Inferior parietal cortex (tissue), 1 donor: ENCODE measurements around the gene TBCC.

Experiments used
- DNase-seq: peaks from one replicate; pipeline ENCODE4 v3.0.0-alpha.2; 2016; ENCODE audit errors: extremely low spot score

The TBCC gene

GRCh38 chr6:42771741-42772100 is 25.8 kb upstream of the TBCC start:
- no peak for DNase-seq

GRCh38 chr6:42769836-42770235 is 23.9 kb upstream of the TBCC start:
- DNase-seq, result no peak

DNA sequence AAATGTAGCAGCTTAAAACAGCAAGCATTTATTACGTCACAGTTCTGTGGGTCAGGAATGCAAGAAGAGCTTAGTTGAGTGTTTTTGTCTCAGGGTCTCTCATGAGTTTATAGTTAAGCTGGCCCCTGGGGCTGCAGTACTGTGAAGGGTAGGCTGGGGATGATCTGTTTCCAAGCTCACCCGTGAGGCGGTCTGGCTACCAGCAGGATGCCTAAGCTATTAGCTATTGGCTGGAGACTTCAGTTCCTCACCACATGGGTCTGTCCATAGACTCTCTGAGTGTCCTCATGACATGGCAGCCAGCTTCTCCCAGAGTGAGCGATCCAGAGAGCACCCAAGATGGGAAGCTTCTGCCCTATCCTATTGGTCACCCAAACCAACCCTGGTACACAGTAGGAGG is 23.1 kb upstream of the TBCC start:
- no peak for DNase-seq

- no peak for DNase-seq
These were observed 20.3 kb upstream of the TBCC start for GRCh38 chr6:42766163-42766670.

GRCh38 chr6:42764911-42765648 is 19.2 kb upstream of the TBCC start:
- no peak for DNase-seq

DNA sequence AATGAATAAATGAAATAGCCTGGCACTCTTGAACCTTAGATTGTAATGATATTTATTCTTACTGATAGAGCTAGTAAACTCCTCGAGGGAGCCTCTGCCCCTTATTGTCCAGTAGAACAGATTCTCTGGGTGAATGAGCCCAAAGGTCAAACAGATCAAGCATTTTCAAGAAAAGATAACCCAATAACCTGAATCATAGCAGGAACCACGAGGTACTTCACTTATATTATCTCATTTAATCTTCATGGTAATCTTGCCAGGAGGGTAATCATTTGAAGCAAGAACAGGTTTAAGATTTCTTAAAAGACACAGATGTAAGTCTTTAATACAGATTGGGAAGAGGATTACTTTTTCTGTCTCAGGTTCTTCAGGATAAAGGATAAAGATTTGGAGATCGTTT is 17.0 kb upstream of the TBCC start:
- DNase-seq, result no peak

DNA sequence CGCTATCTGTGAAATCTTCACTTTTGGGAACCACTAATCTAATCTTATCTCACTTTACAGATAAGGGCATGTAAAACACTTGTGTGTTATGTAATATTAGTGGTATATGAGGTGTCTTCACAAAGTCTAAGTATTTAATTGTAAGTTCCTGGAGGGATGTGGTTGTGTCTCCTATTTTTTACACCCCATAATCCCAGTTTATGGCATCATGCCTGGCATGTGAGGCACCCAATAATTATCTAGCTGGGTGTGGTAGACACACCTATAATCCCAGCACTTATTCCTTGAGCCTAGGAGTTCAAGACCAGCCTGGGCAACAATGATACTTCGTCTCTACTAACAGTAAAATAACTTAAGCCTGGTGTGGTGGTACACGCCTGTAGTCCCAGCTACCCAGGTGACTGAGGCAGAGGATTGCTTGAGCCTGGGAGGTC is 16.5 kb upstream of the TBCC start:
- no peak for DNase-seq

DNA sequence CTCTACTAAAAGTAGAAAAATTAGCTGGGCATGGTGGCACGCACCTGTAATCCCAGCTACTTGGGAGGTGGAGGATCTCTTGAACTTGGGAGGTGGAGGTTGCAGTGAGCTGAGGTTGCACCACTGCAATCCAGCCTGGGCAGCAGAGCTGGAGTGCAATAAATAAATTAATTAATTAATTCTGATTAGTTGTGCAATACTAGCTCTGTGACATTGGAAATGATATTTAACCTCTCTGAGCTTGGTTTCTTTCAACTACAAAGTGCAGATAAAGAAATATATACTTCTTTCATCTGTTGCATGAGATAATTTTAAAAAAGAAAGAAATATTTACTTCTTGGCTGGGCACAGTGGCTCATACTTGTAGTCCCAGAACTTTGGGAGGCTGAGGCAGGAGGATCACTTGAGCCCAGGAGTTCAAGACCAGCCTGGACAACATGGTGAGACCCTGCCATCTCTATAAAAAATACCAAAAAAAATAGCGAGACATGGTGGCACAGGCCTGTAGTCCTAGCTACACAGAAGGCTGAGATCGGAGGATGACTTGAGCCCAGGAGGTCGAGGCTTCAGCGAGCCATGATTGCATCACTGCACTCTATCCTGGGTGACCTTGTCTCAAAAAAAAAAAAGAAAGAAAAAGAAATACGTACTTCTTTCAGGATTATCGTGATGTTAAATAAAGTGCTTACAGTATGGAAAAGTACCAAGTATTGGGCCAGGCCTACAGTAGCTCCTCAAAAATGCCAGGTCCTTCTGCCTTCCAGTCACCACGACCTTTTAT is 15.6 kb upstream of the TBCC start:
- no peak for DNase-seq

DNA sequence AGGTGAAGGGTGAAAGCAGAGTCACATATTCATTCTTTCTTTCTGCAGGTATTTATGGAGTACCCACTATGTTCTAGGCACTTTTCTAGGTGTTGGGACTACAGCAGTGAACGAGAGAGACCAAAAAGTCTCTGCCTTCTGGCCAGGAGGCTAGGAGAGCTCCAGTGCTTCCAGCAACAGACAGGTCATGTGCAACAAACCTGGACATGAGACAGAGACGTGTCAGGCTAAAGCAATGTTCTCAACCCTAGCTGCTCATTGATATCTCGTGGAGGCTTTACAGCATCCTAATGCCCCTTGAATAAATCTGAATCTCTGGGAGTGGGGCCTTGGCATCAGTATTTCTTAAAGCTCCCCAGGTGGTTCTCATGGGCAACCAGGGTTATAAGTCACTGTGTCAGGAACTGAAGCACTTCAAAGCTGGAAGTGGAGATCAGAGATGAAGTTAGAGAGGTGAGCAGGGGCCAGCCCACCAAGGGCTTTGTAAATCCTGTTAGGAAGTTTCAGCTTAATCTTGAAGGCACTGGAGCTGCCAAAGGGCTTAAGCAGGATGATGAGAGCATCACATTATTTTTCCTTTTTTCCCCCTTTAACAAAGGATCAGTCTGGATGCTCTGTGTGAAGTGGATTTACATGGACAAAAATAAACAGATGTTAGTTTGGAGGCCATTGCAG is 13.0 kb upstream of the TBCC start:
- DNase-seq, result no peak

DNA sequence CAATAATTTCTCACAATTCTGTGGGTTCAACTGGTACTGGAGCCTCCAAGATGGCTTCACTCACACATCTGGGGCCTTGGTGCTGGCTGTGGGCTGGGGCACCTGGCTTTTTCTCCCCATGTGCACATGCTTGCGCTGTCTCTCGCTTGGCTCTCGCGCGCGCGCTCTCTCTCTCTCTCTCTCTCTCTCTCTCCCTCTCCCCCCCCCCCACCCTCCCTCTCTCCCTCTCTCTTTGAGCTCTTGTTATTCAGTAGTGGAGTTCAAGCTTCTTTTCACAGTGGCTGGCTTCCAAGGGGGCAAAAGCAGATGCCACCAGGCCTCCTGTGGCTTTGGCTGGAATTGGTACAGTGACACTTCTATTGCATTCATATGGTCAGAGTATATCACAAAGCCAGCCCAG is 10.8 kb upstream of the TBCC start:
- no peak for DNase-seq

DNA sequence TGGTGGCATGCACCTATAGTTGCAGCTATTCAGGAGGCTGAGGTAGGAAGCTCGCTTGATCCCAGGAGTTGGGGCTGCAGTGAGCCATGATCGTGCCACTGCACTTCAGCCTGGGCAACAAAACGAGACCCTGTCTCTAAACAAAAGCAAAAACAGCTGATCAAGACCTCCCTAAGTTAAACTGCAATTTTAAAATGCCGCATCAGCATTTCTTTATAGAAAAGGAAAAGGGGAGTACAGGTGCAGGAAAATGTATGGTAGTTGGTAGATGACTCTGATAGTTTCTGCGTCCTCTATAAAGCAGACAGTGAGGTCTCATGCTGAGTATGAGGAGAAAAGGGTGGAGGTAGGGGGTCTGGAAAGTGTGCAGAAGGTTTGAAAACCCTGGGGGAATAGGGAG is 8.9 kb upstream of the TBCC start:
- no peak for DNase-seq

- no peak for DNase-seq
These were observed 5.2 kb upstream of the TBCC start for GRCh38 chr6:42751055-42751454.

DNA sequence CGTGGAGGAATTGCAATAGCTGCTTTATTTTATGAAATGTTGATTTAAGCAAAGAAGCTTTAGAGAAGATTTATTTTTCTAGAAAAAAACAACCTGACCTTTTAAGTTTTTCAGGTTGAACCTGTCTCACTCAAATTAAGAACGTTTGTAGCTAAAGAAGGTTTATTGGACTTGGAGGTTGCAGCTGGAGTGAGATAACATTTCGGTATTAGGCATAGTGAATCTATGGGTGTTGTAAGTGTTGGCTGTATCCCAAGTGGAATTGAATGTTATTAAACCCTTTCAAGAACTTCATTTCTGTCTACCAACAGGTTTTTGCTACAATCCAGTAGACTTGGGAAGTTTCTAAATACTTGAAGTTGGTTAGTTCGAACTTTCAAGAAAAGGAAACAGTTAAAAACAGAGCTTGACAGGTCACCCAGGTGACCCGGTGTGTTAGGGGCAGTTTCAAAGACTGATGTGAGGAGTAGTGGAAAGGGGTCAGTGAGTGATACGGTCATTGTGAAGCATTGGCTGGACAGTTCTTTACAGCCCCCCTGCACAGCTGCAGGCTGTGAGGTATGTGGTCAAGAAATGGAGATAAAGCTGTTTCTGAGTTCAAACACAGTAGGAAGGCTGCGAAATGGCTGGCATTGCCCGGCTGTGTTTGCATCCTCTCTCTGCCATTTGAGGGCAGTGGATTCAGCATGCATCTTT is 2.4 kb upstream of the TBCC start:
- no peak for DNase-seq

GRCh38 chr6:42746463-42747391 is 824 bp upstream of the TBCC start:
- DNase-seq, result peak; percentile 74

DNA sequence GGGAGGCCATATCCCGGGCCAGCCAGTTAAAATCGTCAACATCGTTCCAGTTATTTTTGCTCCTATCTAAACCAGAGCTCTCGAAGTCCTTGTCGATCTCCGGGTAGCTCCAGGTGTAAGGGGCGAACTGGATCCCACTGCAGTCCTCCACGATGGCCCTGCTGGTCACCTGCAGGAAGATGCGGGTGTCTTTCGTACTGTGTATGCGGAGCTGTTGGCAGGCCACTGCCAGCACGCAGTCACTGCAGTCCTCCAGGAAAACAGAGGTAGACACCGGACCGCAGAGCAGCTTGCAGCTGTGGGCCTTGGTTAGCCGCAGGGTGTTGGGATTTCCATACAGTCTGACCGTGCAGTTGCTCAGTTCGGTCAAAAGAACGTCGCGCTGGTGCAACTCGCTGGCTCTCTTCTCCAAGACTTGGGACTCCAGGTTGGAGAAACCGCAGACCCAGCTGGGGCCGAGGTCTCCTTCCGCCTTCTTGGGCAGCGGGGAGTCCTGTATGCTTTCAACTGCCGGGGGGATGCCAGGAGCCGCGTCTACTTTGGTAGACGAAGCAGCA is 742 bp downstream of the TBCC start:
- DNase-seq, result peak; percentile 39

DNA sequence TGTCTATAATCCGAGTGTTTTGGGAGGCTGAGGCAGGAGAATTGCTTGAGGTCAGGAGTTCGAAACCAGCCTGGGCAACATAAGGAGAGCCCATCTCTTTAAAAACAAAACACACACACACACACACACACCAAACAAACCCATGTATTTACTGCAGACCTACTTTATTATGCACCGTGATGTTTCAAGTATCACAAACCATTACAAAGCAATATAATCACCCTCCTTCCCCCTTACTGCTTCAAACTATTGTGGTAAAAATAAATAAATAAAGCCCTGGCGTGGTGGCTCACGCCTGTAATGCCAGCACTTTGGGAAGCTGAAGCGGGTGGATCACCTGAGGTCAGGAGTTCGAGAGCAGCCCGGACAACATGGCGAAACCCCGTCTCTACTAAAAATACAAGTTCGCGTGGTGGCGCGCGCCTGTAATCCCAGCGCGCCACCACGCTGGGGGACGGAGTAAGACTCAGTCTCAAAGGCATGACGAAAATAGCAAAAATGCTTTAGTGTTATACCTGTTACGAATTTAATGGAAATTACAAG is 1.5 kb downstream of the TBCC start:
- no peak for DNase-seq

DNA sequence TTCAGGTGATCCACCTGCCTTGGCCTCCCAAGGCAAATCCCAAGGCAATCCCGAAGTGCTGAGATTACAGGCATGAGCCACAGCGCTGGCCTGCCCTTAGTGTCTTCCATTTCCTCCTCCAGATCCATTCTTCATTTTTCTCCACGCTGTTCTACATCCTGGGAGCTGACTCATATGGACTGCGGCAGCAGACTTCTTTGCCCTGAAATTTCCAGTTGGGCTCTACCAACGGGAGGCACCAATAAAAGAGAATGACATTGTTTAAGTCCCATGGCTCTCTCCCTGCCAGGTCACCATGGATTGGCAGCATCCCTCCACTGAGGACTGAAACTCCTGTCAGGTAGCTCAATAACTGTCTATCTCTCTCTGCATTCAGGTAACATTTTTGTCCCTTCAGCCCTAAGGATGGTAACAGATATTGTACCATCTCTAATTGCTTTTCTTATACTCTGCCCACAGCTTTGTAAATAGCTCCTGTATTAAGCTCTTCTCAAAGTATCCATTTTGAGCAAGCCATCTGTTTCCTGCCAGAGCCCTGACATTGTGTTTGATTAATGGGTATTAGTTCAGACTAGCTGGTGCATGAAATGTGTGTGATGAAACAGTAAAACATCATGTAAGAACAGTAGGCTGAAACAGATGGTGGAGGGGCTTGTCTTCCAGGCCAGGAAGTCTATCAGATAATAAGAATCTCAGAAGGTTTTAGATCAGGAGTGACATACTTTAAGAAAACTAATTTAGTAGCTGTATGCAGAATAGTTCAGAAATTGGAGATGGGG is 3.6 kb downstream of the TBCC start:
- no peak for DNase-seq

- DNase-seq, result no peak
These were observed 5.2 kb downstream of the TBCC start for GRCh38 chr6:42740725-42741124.

DNA sequence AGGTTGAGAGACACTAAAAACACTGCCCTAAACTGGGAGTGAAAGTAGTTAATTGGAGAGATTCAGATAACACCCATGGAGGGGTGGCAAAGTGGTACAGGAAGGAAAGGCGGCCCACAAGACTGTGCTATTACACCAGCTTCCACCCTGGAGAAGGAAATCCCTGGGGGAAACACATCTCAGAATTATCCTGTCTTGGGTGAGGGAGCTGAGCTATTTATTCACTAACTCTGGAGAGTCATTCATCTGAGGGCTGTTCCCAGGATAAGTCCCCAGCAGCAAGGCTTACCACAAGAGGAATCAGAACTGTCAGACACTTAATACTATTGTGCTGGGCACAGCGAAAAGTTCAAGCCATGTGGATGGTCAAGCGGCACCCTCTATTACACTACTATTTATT is 9.9 kb downstream of the TBCC start:
- no peak for DNase-seq
